ENCODE measurements around the gene CFAP107. TPM values are rescaled to one million over a fixed set of nuclear protein-coding genes. Genes with fewer than 3 reads are reported as not detected.

CFAP107 gene
- total RNA-seq, 1 donor from 2014 or later = not detected

Other genes starting within 250 kb of the CFAP107 start
- 111 TPM for gene DHRS3, start 128.0 kb upstream of the CFAP107 start, total RNA-seq
- not detected for gene AADACL4, start 102.1 kb upstream of the CFAP107 start, total RNA-seq
- gene AADACL3, start 30.1 kb upstream of the CFAP107 start, total RNA-seq = not detected
- not detected for gene PRAMEF12, start 27.5 kb downstream of the CFAP107 start, total RNA-seq
- not detected for gene PRAMEF1, start 45.2 kb downstream of the CFAP107 start, total RNA-seq
- not detected for gene PRAMEF11, start 85.2 kb downstream of the CFAP107 start, total RNA-seq
- gene HNRNPCL1, start 102.5 kb downstream of the CFAP107 start, total RNA-seq = not detected
- not detected for gene PRAMEF2, start 110.9 kb downstream of the CFAP107 start, total RNA-seq
- not detected for gene PRAMEF4, start 140.0 kb downstream of the CFAP107 start, total RNA-seq
- not detected for gene PRAMEF10, start 152.1 kb downstream of the CFAP107 start, total RNA-seq
- not detected for gene PRAMEF7, start 170.4 kb downstream of the CFAP107 start, total RNA-seq
- not detected for gene PRAMEF6, start 201.4 kb downstream of the CFAP107 start, total RNA-seq